ENCODE results near the gene GNG12. TPM values are rescaled to one million over a fixed set of nuclear protein-coding genes. Genes with fewer than 3 reads are reported as not detected.

The GNG12 gene
- total and polyA plus RNA-seq, 2 donors from 2014 or later = 46.1 to 89.3 TPM

GRCh38 chr1:67801903-67802302 is 31.4 kb downstream of the GNG12 start:
- Histone ChIP-seq H3K4me1 (ENCODE audit: control insufficient read depth in 2 of 3, insufficient read depth in 2 of 3, low read depth in 1 of 3, low read length in 3 of 3) (peaks cover 0 to 41% (median 19%) of the 10 kb centered on the region in 3 donors), H3K9ac (ENCODE audit: low read length in 3 of 3) (no peak overlapping the region), H3K27me3 (ENCODE audit: control insufficient read depth, insufficient read depth, low read length) (no peaks in the 10 kb centered on the region), H3K36me3 (ENCODE audit: control insufficient read depth in 2 of 3, insufficient read depth in 3 of 3, low read length in 3 of 3) (no peaks in the 10 kb centered on the region), H3K4me3 (ENCODE audit: low read length in 3 of 3) (no peak overlapping the region), H3K9me3 (ENCODE audit: control insufficient read depth in 2 of 3, insufficient read depth in 1 of 3, low read length in 3 of 3) (no peaks in the 10 kb centered on the region), H3K27ac (ENCODE audit: low read depth in 2 of 2, low read length in 2 of 2) (peak overlapping the region; percentile 21 to 43)
- DNase-seq = peak in 2 of 5 donors; percentile 37 to 61
- TF ChIP-seq CTCF (IDR thresholded peaks at IDR 0.05; ENCODE audit: borderline replicate concordance, extremely low read depth, insufficient read depth) = no peak
- intact Hi-C loops (cut with DNase I) = no loop called here
- no peak for FAIRE-seq

GRCh38 chr1:67795179-67795912 is 37.9 kb downstream of the GNG12 start:
- DNase-seq = no peak
- no peak for TF ChIP-seq CTCF (IDR thresholded peaks at IDR 0.05; ENCODE audit: borderline replicate concordance, extremely low read depth, insufficient read depth)

GRCh38 chr1:67793562-67793961 is 39.7 kb downstream of the GNG12 start:
- intact Hi-C loops (cut with DNase I) = no loop called here
- Histone ChIP-seq H3K4me1 (ENCODE audit: control insufficient read depth in 2 of 3, insufficient read depth in 2 of 3, low read depth in 1 of 3, low read length in 3 of 3) (peaks cover 10 to 30% (median 17%) of the 10 kb centered on the region in 3 donors), H3K36me3 (ENCODE audit: control insufficient read depth in 2 of 3, insufficient read depth in 3 of 3, low read length in 3 of 3) (no peaks in the 10 kb centered on the region), H3K9me3 (ENCODE audit: control insufficient read depth in 2 of 3, insufficient read depth in 1 of 3, low read length in 3 of 3) (no peaks in the 10 kb centered on the region), H3K9ac (ENCODE audit: low read length in 3 of 3) (no peak overlapping the region), H3K27me3 (ENCODE audit: control insufficient read depth, insufficient read depth, low read length) (no peaks in the 10 kb centered on the region), H3K27ac (ENCODE audit: low read depth in 2 of 2, low read length in 2 of 2) (no peak overlapping the region), H3K4me3 (ENCODE audit: low read length in 3 of 3) (no peak overlapping the region)
- DNase-seq = peak in 3 of 5 donors; percentile 41 to 92 (median 74)
- no peak for FAIRE-seq
- TF ChIP-seq CTCF (IDR thresholded peaks at IDR 0.05; ENCODE audit: borderline replicate concordance, extremely low read depth, insufficient read depth) = no peak

More at GRCh38 chr1:67795179-67795912, 37.9 kb downstream of the GNG12 start:
- no peaks in the 10 kb centered on the region for H3K9me3 ChIP-seq (ENCODE audit: control insufficient read depth in 2 of 3, insufficient read depth in 1 of 3, low read length in 3 of 3)
- intact Hi-C loops (cut with DNase I) = no loop called here
- no peaks in the 10 kb centered on the region for H3K27me3 ChIP-seq (ENCODE audit: control insufficient read depth, insufficient read depth, low read length)
- H3K27ac ChIP-seq (ENCODE audit: low read depth in 2 of 2, low read length in 2 of 2) = no peak overlapping the region
- no peak overlapping the region for H3K9ac ChIP-seq (ENCODE audit: low read length in 3 of 3)
- H3K4me3 ChIP-seq (ENCODE audit: low read length in 3 of 3) = no peak overlapping the region
- H3K36me3 ChIP-seq (ENCODE audit: control insufficient read depth in 2 of 3, insufficient read depth in 3 of 3, low read length in 3 of 3) = no peaks in the 10 kb centered on the region
- H3K4me1 ChIP-seq (ENCODE audit: control insufficient read depth in 2 of 3, insufficient read depth in 2 of 3, low read depth in 1 of 3, low read length in 3 of 3) = peaks cover 10 to 30% (median 17%) of the 10 kb centered on the region in 3 donors
- no peak for FAIRE-seq
